HepG2 (cell line): ENCODE measurements around the gene RAB20.

Experiments used
- KLF9 ChIP-seq: IDR thresholded peaks from 2 replicates; pipeline ENCODE4 v1.6.1; 2016; ENCODE audit warnings: low read depth
- POLR2A ChIP-seq, 2 experiments: IDR thresholded peaks; 2 replicates each; pipeline ENCODE4 v1.6.1; 2011; ENCODE audit warnings: low read depth in 2 of 2, low read length in 2 of 2, mild to moderate bottlenecking in 1 of 2, moderate library complexity in 1 of 2; ENCODE audit not compliant: insufficient read depth in 1 of 2
- POLR2AphosphoS5 ChIP-seq: IDR thresholded peaks from 2 replicates; pipeline ENCODE4 v1.6.1; 2012; ENCODE audit warnings: low read depth, low read length
- RAD21 ChIP-seq: fragments of 450-650 bp; formaldehyde crosslinking; IDR thresholded peaks from 2 replicates; pipeline ENCODE4 v1.5.0; 2020; ENCODE audit warnings: mild to moderate bottlenecking
- YY1 ChIP-seq: IDR thresholded peaks from 2 replicates; pipeline ENCODE4 v1.6.1; 2011; ENCODE audit warnings: low read length, low read depth, moderate library complexity, mild to moderate bottlenecking; ENCODE audit not compliant: insufficient read depth, insufficient replicate concordance
- ZNF597 ChIP-seq: sonication (generic); formaldehyde crosslinking; IDR thresholded peaks from 2 replicates; pipeline ENCODE4 v1.5.0; 2020; ENCODE audit warnings: missing genetic modification reagents
- ZNF747 ChIP-seq: sonication (generic); formaldehyde crosslinking; IDR thresholded peaks from 2 replicates; pipeline ENCODE4 v1.8.1; 2023; ENCODE audit warnings: missing genetic modification reagents, mild to moderate bottlenecking, borderline replicate concordance
- TF ChIP-seq, protein P1 (sequence below): IDR thresholded peaks from 2 replicates; pipeline ENCODE4 v1.6.1; 2016
- TF ChIP-seq, protein P2 (sequence below): sonication (generic); formaldehyde crosslinking; IDR thresholded peaks from 2 replicates; pipeline ENCODE4 v1.5.0; 2020; ENCODE audit warnings: mild to moderate bottlenecking, missing genetic modification reagents, moderate library complexity
- TF ChIP-seq, protein P3 (sequence below): sonication (generic); formaldehyde crosslinking; IDR thresholded peaks from 2 replicates; pipeline ENCODE4 v1.8.1; 2022; ENCODE audit warnings: low read depth, mild to moderate bottlenecking, missing genetic modification reagents
- TF ChIP-seq, protein P4 (sequence below): sonication (generic); formaldehyde crosslinking; IDR thresholded peaks from 2 replicates; pipeline ENCODE4 v1.4.0; 2020; ENCODE audit warnings: low read depth, missing genetic modification reagents
- TF ChIP-seq, protein P5 (sequence below): IDR thresholded peaks from 2 replicates; pipeline ENCODE4 v1.6.1; 2012; ENCODE audit warnings: inconsistent platforms

DNA sequence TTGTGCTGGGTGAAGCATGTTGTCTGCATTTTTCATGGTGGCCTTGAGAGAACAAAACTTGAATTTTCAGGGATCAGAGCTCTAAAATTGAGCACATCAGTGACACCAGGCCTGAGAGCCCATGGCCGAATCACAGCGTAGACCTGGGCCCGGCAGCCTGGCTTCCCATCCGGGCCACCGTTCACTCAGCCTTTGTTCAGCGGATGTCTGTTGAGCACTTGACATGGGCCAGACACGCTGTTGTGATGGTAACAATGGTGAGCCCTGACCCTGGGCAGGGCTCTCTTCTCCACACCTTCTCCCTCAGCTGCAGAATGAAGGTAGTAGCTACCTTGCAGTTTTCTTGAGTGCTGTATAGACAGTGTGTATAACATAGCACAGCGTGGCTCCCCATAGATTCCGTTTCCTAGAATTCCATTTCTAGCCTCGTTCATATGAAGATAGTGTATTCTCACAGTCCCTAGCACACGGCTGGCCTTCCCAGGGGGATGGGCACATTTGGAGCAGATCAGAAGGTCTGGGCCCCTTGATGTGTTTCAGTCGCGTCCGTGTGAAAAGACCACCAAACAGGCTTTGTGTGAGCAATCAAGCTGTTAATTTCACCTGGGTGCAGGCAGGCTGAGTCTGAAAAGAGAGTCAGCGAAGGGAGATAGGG is 75.3 kb downstream of the RAB20 start:
- TF ChIP-seq ZNF747 (CRISPR knock-in tag): no peak
- TF ChIP-seq, protein P1, sequence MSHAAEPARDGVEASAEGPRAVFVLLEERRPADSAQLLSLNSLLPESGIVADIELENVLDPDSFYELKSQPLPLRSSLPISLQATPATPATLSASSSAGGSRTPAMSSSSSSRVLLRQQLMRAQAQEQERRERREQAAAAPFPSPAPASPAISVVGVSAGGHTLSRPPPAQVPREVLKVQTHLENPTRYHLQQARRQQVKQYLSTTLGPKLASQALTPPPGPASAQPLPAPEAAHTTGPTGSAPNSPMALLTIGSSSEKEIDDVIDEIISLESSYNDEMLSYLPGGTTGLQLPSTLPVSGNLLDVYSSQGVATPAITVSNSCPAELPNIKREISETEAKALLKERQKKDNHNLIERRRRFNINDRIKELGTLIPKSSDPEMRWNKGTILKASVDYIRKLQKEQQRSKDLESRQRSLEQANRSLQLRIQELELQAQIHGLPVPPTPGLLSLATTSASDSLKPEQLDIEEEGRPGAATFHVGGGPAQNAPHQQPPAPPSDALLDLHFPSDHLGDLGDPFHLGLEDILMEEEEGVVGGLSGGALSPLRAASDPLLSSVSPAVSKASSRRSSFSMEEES (CRISPR knock-in tag): no peak
- TF ChIP-seq, protein P2, sequence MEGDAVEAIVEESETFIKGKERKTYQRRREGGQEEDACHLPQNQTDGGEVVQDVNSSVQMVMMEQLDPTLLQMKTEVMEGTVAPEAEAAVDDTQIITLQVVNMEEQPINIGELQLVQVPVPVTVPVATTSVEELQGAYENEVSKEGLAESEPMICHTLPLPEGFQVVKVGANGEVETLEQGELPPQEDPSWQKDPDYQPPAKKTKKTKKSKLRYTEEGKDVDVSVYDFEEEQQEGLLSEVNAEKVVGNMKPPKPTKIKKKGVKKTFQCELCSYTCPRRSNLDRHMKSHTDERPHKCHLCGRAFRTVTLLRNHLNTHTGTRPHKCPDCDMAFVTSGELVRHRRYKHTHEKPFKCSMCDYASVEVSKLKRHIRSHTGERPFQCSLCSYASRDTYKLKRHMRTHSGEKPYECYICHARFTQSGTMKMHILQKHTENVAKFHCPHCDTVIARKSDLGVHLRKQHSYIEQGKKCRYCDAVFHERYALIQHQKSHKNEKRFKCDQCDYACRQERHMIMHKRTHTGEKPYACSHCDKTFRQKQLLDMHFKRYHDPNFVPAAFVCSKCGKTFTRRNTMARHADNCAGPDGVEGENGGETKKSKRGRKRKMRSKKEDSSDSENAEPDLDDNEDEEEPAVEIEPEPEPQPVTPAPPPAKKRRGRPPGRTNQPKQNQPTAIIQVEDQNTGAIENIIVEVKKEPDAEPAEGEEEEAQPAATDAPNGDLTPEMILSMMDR (CRISPR knock-in tag): no peak
- no peak for TF ChIP-seq KLF9 (CRISPR knock-in tag)
- TF ChIP-seq YY1: no peak
- no peak for TF ChIP-seq POLR2AphosphoS5
- TF ChIP-seq, protein P3, sequence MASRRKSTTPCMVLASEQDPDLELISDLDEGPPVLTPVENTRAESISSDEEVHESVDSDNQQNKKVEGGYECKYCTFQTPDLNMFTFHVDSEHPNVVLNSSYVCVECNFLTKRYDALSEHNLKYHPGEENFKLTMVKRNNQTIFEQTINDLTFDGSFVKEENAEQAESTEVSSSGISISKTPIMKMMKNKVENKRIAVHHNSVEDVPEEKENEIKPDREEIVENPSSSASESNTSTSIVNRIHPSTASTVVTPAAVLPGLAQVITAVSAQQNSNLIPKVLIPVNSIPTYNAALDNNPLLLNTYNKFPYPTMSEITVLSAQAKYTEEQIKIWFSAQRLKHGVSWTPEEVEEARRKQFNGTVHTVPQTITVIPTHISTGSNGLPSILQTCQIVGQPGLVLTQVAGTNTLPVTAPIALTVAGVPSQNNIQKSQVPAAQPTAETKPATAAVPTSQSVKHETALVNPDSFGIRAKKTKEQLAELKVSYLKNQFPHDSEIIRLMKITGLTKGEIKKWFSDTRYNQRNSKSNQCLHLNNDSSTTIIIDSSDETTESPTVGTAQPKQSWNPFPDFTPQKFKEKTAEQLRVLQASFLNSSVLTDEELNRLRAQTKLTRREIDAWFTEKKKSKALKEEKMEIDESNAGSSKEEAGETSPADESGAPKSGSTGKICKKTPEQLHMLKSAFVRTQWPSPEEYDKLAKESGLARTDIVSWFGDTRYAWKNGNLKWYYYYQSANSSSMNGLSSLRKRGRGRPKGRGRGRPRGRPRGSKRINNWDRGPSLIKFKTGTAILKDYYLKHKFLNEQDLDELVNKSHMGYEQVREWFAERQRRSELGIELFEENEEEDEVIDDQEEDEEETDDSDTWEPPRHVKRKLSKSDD (CRISPR knock-in tag): no peak
- TF ChIP-seq, protein P4, sequence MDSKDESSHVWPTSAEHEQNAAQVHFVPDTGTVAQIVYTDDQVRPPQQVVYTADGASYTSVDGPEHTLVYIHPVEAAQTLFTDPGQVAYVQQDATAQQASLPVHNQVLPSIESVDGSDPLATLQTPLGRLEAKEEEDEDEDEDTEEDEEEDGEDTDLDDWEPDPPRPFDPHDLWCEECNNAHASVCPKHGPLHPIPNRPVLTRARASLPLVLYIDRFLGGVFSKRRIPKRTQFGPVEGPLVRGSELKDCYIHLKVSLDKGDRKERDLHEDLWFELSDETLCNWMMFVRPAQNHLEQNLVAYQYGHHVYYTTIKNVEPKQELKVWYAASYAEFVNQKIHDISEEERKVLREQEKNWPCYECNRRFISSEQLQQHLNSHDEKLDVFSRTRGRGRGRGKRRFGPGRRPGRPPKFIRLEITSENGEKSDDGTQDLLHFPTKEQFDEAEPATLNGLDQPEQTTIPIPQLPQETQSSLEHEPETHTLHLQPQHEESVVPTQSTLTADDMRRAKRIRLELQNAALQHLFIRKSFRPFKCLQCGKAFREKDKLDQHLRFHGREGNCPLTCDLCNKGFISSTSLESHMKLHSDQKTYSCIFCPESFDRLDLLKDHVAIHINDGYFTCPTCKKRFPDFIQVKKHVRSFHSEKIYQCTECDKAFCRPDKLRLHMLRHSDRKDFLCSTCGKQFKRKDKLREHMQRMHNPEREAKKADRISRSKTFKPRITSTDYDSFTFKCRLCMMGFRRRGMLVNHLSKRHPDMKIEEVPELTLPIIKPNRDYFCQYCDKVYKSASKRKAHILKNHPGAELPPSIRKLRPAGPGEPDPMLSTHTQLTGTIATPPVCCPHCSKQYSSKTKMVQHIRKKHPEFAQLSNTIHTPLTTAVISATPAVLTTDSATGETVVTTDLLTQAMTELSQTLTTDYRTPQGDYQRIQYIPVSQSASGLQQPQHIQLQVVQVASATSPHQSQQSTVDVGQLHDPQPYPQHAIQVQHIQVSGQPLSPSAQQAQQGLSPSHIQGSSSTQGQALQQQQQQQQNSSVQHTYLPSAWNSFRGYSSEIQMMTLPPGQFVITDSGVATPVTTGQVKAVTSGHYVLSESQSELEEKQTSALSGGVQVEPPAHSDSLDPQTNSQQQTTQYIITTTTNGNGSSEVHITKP (CRISPR knock-in tag): no peak
- no peak for TF ChIP-seq RAD21 (CRISPR knock-in tag)
- TF ChIP-seq POLR2A (IDR thresholded peaks at IDR 0.05; ENCODE audit: insufficient read depth in 1 of 2, low read depth in 2 of 2, low read length in 2 of 2): no peak
- TF ChIP-seq, protein P5, sequence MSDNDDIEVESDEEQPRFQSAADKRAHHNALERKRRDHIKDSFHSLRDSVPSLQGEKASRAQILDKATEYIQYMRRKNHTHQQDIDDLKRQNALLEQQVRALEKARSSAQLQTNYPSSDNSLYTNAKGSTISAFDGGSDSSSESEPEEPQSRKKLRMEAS: no peak
- no peak for TF ChIP-seq ZNF597
